HG03442 (cell line): ENCODE results near the gene REC114.
"Not testable (repeated sequence)": the region's sequence is repeated elsewhere in the genome, so short reads cannot be mapped to it uniquely, and the experiment has no call there.

ENCODE experiments used
- ATAC-seq: cut with Tn5 transposase; IDR thresholded peaks from one replicate; pipeline ENCODE4 v1.9.1; 2021; ENCODE audit warnings: mild to moderate bottlenecking, moderate library complexity; ENCODE audit not compliant: unreplicated experiment

Gene REC114

DNA sequence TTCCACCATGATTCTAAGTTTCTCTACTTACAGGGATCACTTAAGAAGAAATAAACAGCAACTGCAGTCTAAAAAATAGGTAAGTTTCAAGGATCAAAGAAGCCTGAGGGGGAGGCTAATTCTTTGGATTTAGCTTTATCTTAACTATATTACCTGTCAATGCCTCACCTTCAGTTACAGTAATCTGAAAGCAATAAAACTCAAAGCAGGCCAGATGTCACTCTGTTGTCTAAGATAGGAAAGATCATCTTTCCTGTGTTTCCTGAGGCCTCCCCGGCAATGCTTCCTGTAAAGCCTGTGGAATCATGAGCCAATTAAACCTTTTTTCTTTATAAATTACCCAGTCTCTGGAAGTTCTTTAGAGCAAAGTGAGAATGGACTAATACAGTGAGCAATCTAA is 130.1 kb downstream of the REC114 start:
- no peak for ATAC-seq

GRCh38 chr15:73573572-73573971 is 130.6 kb downstream of the REC114 start:
- no peak for ATAC-seq

- no peak for ATAC-seq
These were observed 132.8 kb downstream of the REC114 start for GRCh38 chr15:73575636-73576247.

GRCh38 chr15:73577593-73577992 is 134.6 kb downstream of the REC114 start:
- not testable (repeated sequence) for ATAC-seq

- ATAC-seq = no peak
These were observed 135.1 kb downstream of the REC114 start for GRCh38 chr15:73578026-73578425.

DNA sequence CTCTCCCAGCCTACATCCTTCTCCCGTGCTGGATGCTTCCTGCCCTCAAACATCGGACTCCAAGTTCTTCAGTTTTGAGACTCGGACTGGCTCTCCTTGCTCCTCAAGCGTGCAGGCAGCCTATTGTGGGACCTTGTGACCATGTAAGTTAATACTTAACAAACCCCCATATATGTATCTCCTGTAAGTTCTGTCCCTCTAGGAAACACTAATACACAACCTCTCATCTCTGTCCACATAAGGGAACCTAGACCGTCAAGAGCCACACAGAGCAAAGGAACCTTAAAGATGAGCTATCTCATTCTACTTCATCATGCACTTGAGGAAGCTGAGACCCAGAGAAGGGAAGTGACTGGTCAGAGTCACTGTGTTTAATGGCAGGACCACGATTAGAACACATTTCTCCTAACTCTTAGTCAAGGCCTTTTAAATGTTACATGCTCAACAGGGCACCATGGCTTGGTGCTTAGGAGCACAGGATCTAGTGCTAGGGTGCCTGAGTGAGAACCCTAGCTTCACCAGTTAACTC is 140.0 kb downstream of the REC114 start:
- ATAC-seq = no peak

DNA sequence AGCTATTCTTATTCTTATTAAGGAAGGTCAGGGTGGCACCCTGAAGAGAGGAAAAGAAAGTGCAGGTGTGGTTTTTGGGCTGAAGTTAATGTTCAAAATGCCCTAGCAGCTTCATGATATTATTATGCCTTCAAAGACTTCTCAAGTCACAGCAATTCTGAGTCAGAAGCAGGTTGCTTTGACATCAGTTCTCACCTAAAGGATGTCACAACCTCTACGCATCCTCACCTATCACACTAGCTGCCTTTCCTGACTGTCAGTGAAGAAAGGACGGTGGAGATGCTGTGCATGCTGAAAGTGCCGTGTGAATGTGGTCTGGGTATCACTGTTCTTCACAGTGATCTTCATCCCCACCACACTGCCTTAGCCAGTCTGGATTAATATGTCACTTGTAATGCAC is 140.6 kb downstream of the REC114 start:
- no peak for ATAC-seq

- no peak for ATAC-seq
These were observed 141.9 kb downstream of the REC114 start for GRCh38 chr15:73584699-73585420.

DNA sequence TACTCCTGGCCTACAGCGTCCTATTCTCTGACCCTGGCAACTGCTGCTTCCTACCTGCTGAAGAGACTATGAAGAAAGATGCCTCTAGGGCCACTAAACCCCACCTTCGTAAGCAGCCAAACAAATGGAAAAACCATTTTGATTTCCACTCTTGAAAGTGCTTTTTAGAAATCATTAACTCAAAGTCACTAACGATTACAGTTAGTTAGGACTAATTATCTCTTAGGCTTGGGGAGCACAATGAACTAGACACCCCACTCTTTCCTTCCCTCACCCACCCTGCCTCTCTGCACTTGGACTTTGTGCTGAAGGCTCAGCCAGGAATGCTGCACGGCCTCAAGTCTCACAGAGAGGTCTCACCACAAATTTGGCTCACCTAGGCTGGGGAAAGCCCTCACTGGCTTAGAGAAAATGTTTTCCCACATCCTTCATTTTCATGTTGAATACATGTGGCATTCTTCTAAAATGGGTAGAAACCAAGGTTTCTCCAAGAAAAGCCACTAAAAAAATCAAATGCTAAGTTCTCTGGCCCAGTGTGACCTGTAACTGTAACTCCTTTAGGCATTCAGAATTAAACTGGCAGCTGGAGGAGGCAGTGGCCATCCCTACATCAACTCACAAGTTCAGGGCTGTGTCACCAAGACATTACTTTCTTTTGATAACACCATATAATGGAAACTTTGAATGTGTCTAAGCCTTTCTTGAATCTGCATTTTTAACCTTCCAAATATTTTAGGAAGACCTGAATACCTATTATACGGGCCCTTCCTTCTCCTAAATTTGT is 143.1 kb downstream of the REC114 start:
- no peak for ATAC-seq

- ATAC-seq = no peak
These were observed 146.8 kb downstream of the REC114 start for GRCh38 chr15:73589766-73590165.

DNA sequence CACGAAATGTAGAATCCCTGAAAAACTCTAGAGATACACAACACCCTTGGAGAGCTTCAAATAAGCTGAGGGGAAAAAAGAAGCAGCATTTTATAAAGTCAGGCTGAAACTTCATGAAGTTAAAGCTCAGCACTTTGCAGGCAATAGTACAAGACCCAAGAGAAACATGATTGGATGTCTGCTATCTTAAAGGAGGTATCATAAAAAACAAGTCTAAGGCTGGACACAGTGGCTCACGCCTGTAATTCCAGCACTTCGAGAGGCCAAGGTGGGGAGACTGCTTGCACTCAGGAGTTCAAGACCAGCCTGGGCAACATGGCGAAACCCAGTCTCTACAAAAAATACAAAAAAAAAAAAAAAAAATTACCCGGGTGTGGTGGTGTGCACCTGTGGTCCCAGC is 147.3 kb downstream of the REC114 start:
- ATAC-seq = no peak

- no peak for ATAC-seq
These were observed 150.5 kb downstream of the REC114 start for GRCh38 chr15:73593304-73594074.

GRCh38 chr15:73594109-73594508 is 151.1 kb downstream of the REC114 start:
- ATAC-seq = no peak

DNA sequence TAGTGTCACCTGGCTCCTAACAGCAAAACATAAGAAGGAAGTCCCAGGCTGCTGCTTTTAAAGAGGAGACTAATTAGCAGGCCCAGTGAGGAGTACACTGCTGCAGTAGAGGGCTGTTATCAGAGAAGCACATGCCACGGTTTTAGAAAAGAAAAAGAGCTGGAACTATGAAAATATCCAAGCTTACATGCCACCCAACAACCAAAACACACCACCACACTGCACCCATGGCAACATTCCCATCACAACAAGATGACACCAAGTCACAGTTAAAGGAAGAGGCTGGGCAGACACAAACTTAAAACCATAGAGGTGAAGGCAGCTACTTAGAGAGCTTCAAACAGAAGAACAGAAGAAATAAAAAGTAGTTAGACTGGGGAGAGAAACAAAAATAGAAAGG is 153.2 kb downstream of the REC114 start:
- no peak for ATAC-seq

DNA sequence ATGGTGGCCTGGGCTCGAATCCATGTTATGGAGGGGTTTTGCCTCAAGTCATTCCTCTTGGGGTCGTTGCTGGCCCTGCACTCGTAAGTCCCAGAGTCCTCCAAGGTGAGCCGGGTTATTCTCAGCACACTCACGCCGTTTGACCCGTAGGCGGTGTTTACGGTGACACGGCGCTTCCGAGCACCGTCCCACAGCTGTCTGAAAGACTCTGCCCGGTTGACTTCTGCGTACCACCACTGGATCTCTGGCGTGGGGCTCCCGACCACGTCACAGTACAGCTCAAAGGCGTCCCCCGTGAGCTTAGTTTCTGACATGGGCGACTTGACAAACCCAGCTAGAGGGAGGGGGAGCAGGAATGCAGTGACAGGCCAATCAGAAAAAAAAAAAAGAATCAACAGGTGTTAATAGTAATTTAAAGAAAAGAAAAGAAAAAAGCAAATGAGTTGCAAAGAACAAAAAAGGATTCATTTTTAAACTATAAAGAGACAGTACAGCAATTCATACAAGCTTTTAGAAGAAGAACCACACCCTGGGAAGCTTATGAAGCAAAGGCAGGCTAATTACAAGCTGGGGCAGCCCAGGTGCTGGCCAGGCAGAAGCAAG is 154.2 kb downstream of the REC114 start:
- ATAC-seq = no peak

GRCh38 chr15:73598530-73599160 is 155.7 kb downstream of the REC114 start:
- ATAC-seq = no peak

GRCh38 chr15:73599934-73600333 is 157.0 kb downstream of the REC114 start:
- no peak for ATAC-seq

- ATAC-seq = no peak
These were observed 157.7 kb downstream of the REC114 start for GRCh38 chr15:73600413-73601335.
